ENCODE results near the gene BFSP2.

DNA sequence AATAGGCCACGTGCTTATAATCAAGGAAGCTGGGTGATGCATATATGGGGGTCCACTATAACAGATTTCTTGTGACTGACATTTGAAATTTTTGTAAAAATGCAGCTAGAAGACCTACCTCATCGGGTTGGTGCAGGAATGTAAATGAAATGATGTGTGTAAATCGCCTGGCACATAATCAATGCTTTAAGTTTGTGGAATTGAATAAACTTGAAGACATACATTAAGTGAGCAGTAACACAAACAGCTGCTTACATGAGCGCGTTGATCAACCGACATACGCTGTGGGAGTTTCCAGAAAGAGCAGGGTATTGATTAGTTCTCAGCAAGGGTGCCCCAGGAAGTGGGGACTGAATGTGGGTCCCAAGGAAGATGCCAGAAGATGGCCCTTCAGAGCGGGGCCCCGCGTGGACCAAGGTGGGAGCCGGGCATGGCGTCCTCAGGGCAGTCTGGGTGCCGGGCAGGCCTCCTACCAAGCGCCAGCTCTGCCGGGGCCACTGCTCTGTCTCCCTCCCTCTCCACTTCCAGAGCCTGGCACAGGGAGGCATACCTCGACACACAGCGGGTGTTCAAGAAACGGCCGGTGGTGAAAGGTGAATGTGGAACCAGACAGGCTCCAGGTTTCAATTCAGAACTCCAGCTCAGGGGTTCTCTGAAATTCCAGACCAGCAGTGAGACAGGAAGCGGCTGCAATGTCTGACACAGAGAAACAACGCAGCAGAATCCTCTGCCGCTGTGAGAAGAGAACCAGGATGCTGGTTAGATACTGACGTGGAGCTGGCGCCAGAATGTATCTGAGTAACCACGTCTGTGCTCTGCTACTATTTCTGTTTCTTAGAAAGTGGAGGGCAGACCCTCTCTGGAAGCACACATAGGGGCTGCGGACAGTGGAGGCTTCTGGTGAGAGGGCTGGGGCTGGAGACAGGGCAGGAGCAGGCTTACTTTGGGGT lies 12.6 kb downstream of the BFSP2 start:
- TF ChIP-seq, protein P1, sequence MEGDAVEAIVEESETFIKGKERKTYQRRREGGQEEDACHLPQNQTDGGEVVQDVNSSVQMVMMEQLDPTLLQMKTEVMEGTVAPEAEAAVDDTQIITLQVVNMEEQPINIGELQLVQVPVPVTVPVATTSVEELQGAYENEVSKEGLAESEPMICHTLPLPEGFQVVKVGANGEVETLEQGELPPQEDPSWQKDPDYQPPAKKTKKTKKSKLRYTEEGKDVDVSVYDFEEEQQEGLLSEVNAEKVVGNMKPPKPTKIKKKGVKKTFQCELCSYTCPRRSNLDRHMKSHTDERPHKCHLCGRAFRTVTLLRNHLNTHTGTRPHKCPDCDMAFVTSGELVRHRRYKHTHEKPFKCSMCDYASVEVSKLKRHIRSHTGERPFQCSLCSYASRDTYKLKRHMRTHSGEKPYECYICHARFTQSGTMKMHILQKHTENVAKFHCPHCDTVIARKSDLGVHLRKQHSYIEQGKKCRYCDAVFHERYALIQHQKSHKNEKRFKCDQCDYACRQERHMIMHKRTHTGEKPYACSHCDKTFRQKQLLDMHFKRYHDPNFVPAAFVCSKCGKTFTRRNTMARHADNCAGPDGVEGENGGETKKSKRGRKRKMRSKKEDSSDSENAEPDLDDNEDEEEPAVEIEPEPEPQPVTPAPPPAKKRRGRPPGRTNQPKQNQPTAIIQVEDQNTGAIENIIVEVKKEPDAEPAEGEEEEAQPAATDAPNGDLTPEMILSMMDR (IDR thresholded peaks at IDR 0.05; ENCODE audit: low read length): no peak
- no peak for TF ChIP-seq EZH2phosphoT487 (IDR thresholded peaks at IDR 0.05; ENCODE audit: low read length)
- TF ChIP-seq EZH2 (optimal IDR thresholded peaks at IDR 0.05; ENCODE audit: low read depth, low read length): no peak

Data from MM.1S (cell line).